GM19463 (cell line): Measurements from ENCODE around the gene PRRC1.
A peak's percentile ranks its signal among the peaks of the same experiment; 100 is the strongest.
"Not testable (repeated sequence)": the region's sequence is repeated elsewhere in the genome, so short reads cannot be mapped to it uniquely, and the experiment has no call there.

Experiments used
- ATAC-seq: cut with Tn5 transposase; IDR thresholded peaks from one replicate; pipeline ENCODE4 v1.9.1; 2021; ENCODE audit warnings: mild to moderate bottlenecking, moderate library complexity; ENCODE audit not compliant: unreplicated experiment

PRRC1 gene

GRCh38 chr5:127540553-127540952, 23.1 kb downstream of the PRRC1 start:
- ATAC-seq = not testable (repeated sequence)

GRCh38 chr5:127545249-127545648, 27.8 kb downstream of the PRRC1 start:
- ATAC-seq = not testable (repeated sequence)

GRCh38 chr5:127549551-127549950, 32.1 kb downstream of the PRRC1 start:
- no peak for ATAC-seq

- no peak for ATAC-seq
Observed at GRCh38 chr5:127550652-127551409, 33.4 kb downstream of the PRRC1 start.

GRCh38 chr5:127551410-127552041, 34.1 kb downstream of the PRRC1 start:
- no peak for ATAC-seq

- ATAC-seq = peak; percentile 48
Observed at GRCh38 chr5:127555826-127556225, 38.4 kb downstream of the PRRC1 start.

GRCh38 chr5:127556609-127557334, 39.3 kb downstream of the PRRC1 start:
- no peak for ATAC-seq

GRCh38 chr5:127558273-127558672, 40.8 kb downstream of the PRRC1 start:
- ATAC-seq = no peak

- ATAC-seq = no peak
Observed at GRCh38 chr5:127561254-127561653, 43.8 kb downstream of the PRRC1 start.

- ATAC-seq = peak; percentile 33
Observed at GRCh38 chr5:127562252-127562651, 44.8 kb downstream of the PRRC1 start.

GRCh38 chr5:127563136-127563535, 45.7 kb downstream of the PRRC1 start:
- ATAC-seq = no peak

- ATAC-seq = peak; percentile 32
Observed at GRCh38 chr5:127564002-127564769, 46.7 kb downstream of the PRRC1 start.

GRCh38 chr5:127565586-127566270, 48.3 kb downstream of the PRRC1 start:
- ATAC-seq = no peak

GRCh38 chr5:127567026-127567768, 49.8 kb downstream of the PRRC1 start:
- ATAC-seq = peak; percentile 70

GRCh38 chr5:127568166-127568565, 50.7 kb downstream of the PRRC1 start:
- ATAC-seq = no peak

GRCh38 chr5:127569471-127569870, 52.0 kb downstream of the PRRC1 start:
- ATAC-seq = not testable (repeated sequence)

- ATAC-seq = peak; percentile 46
Observed at GRCh38 chr5:127571314-127572131, 54.1 kb downstream of the PRRC1 start.

- no peak for ATAC-seq
Observed at GRCh38 chr5:127572930-127573329, 55.5 kb downstream of the PRRC1 start.
